Stimulated activated effector memory CD8-positive, alpha-beta T cell treated with anti-CD3 and anti-CD28 coated beads, Interleukin-12 subunit alpha, Interleukin-12 subunit beta, amount 100 ng/mL, for 72 hours (primary cell): ENCODE results near the gene ABRACL.
A peak's percentile ranks its signal among the peaks of the same experiment; 100 is the strongest.
"Not testable (repeated sequence)": the region's sequence is repeated elsewhere in the genome, so short reads cannot be mapped to it uniquely, and the experiment has no call there.

Source experiments
- ATAC-seq: fragments of 150-1000 bp; cut with Tn5 transposase; 2 replicates; pipeline ENCODE4 v1.10.0; 2021
- DNase-seq, 2 donors: peaks; one replicate each; pipeline ENCODE4 v3.0.0; 2021 to 2022; ENCODE audit warnings: low spot score in 2 of 2
- H3K27ac Mint-ChIP-seq: one replicate; pipeline ENCODE4 v1.8.0; 2022; ENCODE audit warnings: mild to moderate bottlenecking, mixed read lengths
- H3K36me3 Mint-ChIP-seq: one replicate; pipeline ENCODE4 v1.8.0; 2022; ENCODE audit warnings: mild to moderate bottlenecking, mixed read lengths
- H3K4me1 Mint-ChIP-seq: one replicate; pipeline ENCODE4 v1.8.0; 2022; ENCODE audit warnings: mixed read lengths
- H3K4me3 Mint-ChIP-seq: one replicate; pipeline ENCODE4 v1.8.0; 2022; ENCODE audit warnings: mild to moderate bottlenecking, mixed read lengths
- H3K9me3 Mint-ChIP-seq: one replicate; pipeline ENCODE4 v1.8.0; 2022; ENCODE audit warnings: mixed read lengths

The ABRACL gene

DNA sequence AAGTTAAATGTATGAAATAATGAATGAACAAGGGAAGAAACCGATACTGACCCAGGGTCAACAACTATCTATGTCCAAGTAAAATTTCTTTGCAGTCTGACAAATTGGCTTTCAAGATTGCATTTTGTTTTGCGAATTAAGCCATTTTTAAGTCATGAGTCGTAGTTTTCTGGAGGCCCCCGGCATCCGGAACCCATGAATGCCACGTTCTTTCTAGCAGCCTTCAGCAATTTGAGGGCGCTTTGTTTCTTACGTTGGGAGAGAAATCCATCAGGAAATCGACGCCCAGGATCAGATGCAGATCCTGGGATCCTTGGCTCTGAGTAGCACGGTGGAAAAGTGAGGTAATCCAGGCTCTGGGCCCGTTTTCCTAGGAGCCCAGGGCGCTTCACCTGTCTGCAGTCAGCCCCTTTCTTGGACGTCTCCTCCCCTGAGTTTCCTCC, 309 bp upstream of the ABRACL start:
- no peak for DNase-seq

DNA sequence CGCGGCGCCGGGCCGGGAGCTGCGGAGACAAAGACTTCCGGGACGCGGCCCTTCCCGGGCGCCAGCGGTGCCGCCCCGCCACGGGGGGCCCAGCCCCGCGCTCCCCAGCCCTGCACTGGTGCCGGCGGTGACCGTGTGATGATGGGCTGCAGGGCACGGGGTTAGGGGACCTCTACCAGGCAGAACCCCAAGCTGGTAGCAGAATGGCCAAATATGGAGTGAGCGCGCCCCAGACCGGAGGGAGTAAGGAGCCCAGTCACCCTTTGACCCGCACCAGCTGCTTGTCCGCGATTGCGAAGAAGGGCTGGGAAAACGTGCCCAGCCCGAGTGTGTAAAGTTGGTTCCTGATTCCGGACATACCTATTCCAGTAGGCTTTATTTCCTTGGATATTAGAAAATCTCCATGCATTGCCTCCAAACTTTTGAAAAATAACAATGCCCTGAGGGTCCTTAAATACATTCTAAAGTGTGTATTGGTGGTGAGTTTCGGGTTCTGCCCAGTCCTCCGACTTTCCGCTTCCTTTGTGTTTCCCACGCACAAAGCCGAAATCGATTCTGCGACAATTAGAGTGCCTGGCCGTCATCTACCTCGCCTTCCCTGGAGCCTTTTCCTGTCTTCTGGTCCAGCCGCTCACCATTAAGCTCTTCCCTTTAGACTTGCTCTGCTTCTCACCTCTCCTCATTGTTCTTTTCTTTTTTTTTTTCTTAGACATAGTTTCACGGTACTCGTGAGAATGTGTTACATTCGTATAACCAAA, 1.1 kb downstream of the ABRACL start:
- Mint-ChIP-seq H3K36me3 (peaks cover 25% of the 10 kb centered on the region), H3K4me3 (no peak overlapping the region), H3K27ac (no peak overlapping the region), H3K9me3 (no peaks in the 10 kb centered on the region), H3K4me1 (peaks cover 33% of the 10 kb centered on the region)
- DNase-seq (peak; percentile 29 to 72), ATAC-seq (no peak)

More for the DNA sequence above, 309 bp upstream of the ABRACL start:
- H3K27ac Mint-ChIP-seq: no peak overlapping the region
- H3K9me3 Mint-ChIP-seq: no peaks in the 10 kb centered on the region
- peaks cover 25% of the 10 kb centered on the region for H3K4me1 Mint-ChIP-seq
- H3K4me3 Mint-ChIP-seq: no peak overlapping the region
- ATAC-seq: peak; percentile 2
- H3K36me3 Mint-ChIP-seq: peaks cover 12% of the 10 kb centered on the region

DNA sequence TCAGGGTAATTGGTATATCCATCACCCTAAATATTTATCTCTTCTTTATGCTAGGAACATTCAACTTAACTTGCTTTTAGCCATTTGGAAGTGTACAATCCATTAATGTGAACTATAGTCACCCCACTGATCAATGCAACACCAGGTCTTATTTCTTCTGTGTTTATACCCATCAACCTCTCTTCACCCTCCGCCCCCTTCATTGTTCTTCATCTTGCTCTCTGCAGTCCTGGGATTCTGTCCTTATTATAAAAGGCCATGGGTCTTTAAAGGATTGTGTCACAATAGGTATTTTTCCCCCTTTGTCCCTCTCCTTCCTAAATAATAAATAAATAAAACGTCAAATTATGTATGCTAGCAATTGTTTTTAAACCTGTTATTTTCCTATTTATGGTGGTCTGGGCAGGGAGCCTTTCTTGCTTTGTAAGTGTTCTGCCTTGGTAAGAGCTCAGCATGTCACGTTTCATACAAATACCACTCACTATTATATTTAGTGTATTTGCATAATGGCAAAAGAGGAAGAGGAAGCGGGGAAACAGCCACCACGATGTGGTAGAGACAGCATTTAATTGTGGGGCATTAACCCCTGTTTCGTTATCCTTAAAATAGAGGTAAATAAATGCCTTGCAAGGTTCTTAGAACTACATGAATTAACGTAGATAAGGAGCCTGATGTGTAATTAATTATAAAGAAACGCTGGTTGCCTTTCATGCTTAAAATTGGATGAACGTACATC, 1.9 kb downstream of the ABRACL start:
- no peak overlapping the region for H3K4me3 Mint-ChIP-seq
- ATAC-seq (no peak), DNase-seq (no peak)
- H3K27ac Mint-ChIP-seq: no peak overlapping the region
- H3K4me1 Mint-ChIP-seq: peaks cover 33% of the 10 kb centered on the region
- H3K9me3 Mint-ChIP-seq: no peaks in the 10 kb centered on the region
- H3K36me3 Mint-ChIP-seq: peaks cover 32% of the 10 kb centered on the region

DNA sequence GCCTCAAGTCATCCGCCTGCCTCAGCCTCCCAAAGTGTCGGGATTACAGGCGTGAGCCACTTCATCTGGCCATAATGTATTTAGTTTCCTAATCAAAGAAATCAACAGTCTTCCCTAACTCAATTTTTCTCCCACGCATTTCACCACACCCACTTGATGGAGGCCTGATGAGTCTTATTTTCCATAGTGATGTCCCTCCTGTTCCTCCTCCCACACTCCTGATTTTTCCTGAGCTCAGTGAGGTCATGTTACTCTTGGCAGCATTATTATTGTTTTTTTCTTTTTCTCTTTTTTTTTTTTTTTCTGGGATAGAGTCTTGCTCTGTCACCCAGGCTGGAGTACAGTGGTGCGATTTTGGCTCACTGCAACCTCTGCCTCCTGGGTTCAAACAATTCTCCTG, 8.9 kb downstream of the ABRACL start:
- Mint-ChIP-seq H3K9me3 (no peaks in the 10 kb centered on the region), H3K4me1 (peaks cover 26% of the 10 kb centered on the region), H3K27ac (peak overlapping the region; percentile 78), H3K36me3 (peaks cover 83% of the 10 kb centered on the region), H3K4me3 (no peak overlapping the region)
- DNase-seq: no peak
- no peak for ATAC-seq

DNA sequence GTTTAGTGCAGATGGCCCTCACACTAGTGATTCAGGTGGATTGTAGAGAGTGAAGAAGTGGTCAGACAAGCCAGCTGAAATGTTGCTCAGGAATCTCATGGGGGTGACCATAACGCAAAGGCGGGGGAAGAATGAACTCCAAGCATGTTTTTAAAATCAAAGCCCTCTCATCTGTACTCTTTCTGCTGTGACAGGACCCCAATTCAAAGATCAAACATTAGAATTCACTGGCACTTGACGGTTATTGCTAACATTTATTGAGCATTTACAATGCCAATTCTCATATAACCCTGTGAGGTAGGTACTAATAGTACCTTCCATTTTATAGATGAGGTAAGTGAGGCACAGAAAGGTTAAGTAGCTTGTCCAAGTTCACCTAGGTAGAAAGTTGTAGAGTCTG, 15.7 kb downstream of the ABRACL start:
- Mint-ChIP-seq H3K36me3 (peaks cover 43% of the 10 kb centered on the region), H3K4me1 (no peaks in the 10 kb centered on the region), H3K27ac (no peak overlapping the region), H3K9me3 (no peaks in the 10 kb centered on the region), H3K4me3 (no peak overlapping the region)
- ATAC-seq: no peak
- no peak for DNase-seq

DNA sequence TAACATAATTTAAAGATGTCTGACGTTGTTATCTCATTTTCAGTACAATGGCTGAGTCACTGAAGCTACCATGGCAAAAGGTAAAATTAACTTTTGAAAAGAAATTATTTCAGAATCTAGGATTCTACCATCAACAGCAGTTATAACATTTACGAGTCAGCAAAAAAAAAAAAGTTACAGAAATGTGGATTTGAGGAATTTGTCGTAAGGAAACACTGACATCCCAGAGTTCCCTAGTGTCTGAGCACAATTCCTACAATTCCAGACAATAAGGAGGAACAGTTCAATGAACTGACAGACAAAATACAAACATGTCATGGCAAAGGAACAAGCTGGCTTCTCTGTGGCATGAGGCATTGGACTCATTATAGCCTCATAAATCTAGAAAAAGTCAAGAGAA, 19.1 kb downstream of the ABRACL start:
- DNase-seq: no peak
- H3K27ac Mint-ChIP-seq: no peak overlapping the region

DNA sequence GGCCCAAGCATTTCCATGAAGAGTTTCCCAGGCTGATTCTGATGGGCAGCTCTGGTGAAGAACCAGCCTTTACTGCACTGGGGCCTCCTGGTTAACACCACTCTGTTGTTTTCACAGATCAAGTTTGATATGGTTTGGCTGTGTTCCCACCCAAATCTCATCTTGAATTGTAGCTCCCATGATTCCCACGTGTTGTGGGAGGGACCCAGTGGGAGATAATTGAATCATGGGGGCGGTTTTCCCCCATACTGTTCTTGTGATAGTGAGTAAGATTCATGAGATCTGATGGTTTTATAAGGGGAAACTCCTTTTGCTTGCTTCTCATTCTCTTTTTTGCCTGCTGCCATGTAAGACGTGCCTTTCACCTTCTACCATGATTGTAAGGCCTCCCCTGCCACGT, 20.4 kb downstream of the ABRACL start:
- H3K36me3 Mint-ChIP-seq, DNase-seq, H3K9me3 Mint-ChIP-seq, ATAC-seq, H3K27ac Mint-ChIP-seq, H3K4me1 Mint-ChIP-seq, H3K4me3 Mint-ChIP-seq: not testable (repeated sequence)

More for the DNA sequence above, 19.1 kb downstream of the ABRACL start:
- H3K4me3 Mint-ChIP-seq: no peak overlapping the region
- ATAC-seq: no peak
- H3K4me1 Mint-ChIP-seq: no peaks in the 10 kb centered on the region
- peaks cover 19% of the 10 kb centered on the region for H3K36me3 Mint-ChIP-seq
- no peaks in the 10 kb centered on the region for H3K9me3 Mint-ChIP-seq

DNA sequence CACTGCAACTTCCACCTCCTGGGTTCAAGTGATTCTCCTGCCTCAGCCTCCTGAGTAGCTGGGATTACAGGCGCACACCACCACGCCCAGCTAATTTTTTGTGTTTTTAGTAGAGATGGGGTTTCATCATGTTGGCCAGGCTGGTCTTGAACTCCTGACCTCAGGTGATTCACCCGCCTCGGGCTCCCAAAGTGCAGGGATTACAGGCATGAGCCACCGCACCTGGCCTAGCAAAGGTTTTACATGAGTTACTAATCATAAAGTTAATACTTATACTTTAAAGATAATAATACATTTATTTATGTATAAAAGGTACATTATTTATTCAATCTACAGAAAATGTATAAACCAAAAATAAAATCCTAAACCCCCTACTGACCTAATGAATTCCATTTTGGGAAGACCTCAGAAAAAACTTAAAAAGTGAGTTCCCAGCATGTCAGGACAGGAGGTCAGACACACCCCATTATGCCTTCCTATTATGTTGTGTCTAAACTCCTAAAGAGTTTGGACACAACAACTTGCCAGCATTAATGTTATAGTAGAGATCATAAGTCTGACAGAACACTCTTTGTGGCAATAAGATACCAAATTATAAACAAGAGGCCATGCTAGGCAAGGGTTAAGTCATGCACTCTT, 21.7 kb downstream of the ABRACL start:
- not testable (repeated sequence) for H3K36me3 Mint-ChIP-seq, ATAC-seq

DNA sequence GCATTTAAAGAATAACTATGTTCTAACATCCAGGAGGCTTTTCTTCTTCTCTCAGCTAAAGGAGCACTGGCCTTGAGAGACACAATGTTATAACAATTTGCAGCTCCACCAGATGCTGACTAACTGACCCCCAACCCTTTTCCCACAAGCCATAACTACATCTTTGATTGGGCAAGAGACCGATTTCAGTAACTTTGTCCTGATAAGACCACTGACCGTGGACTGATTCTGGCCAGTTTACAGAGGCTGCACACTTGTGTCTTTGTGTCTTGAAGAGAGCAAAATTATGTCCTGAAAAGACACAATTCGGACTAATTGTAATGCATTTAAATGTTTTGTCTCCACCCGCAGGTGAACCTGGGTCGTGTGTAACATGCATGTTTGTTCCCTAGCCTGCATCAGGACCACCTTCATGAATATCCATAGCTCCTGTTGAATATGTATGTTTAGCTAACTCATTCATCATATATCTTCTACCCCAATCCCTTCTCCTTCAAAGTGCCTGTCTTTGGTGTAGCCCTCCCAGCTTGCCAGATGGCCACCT, 22.3 kb downstream of the ABRACL start:
- no peak for DNase-seq
- no peaks in the 10 kb centered on the region for H3K36me3 Mint-ChIP-seq

More for the DNA sequence above, 21.7 kb downstream of the ABRACL start:
- not testable (repeated sequence) for H3K4me3 Mint-ChIP-seq, H3K27ac Mint-ChIP-seq, H3K9me3 Mint-ChIP-seq, DNase-seq, H3K4me1 Mint-ChIP-seq

DNA sequence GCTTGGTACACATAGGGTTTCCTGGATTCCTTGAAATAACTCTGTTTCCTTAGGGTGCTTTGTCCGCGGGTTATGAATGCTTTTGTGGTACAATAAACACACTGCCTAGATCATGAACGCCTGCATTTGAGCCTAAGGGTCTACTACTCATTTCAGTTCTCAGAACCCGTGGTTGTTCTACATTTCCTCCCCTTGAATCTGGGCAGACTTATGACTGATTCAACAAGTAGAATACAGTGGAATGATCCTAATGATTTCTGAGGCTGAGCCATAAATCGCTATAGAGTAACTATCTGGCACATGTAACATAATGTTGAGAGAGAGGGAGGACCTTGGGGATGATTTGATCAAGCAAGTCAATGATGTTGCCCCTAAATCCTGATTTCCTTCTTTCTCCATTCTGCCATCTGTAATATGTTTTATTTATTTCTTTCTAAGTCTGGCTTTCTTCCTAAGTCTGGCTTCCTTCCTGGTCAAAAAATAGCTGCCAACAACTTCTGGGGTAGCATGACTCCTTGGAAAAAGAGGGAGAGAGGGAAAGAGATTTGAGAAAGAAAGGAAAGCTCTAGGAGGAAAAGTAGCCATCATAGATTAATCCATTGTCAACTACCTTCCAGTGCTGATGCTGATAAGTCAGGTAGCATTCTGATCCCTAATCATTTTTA, 23.0 kb downstream of the ABRACL start:
- no peak overlapping the region for H3K4me3 Mint-ChIP-seq
- no peaks in the 10 kb centered on the region for H3K9me3 Mint-ChIP-seq
- ATAC-seq: peak; percentile 40
- H3K4me1 Mint-ChIP-seq: no peaks in the 10 kb centered on the region
- no peak for DNase-seq
- H3K36me3 Mint-ChIP-seq: no peaks in the 10 kb centered on the region
- H3K27ac Mint-ChIP-seq: no peak overlapping the region

More for the DNA sequence above, 22.3 kb downstream of the ABRACL start:
- Mint-ChIP-seq H3K9me3 (no peaks in the 10 kb centered on the region), H3K4me1 (no peaks in the 10 kb centered on the region), H3K27ac (no peak overlapping the region), H3K4me3 (no peak overlapping the region)
- no peak for ATAC-seq

DNA sequence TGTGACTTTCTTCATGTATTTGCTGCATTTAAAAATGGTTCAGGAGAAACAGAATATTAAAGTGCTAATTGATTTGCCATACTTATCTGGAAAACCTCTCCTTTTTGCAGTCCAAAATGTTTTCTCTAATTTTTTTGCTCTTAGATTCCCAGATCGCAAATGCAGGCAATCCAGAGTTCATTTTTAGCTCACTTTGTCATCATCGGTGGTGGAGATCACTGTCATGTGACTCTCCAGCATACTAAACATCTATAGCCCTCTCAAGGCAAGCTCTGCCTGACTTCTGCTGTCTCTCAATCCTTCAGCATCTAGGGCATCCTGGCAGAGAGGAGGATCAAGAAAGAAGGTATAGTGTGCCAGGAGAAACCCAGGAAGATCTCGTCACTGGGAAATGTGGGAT, 24.8 kb downstream of the ABRACL start:
- DNase-seq: no peak

DNA sequence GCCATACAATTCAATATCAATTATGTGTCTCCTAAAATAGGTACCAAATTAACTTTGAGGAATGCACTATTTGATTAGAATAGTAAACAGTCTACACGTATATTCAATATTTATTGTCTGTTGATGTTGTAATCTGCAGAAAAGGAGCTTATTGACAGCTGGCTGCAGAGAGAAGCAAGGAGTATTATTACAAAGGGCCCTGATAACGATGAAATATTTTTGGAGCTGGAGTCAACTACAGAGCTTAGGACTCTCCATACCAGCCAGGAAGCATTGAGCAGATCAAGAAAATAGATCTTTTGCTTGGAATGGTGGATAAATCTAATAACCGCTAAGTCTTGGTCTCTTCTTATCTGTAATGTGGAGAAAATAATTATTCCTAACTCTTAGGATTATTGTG, 25.5 kb downstream of the ABRACL start:
- DNase-seq: no peak
- H3K4me3 Mint-ChIP-seq: no peak overlapping the region
- no peaks in the 10 kb centered on the region for H3K4me1 Mint-ChIP-seq
- H3K9me3 Mint-ChIP-seq: no peaks in the 10 kb centered on the region
- ATAC-seq: no peak
- no peak overlapping the region for H3K27ac Mint-ChIP-seq
- no peaks in the 10 kb centered on the region for H3K36me3 Mint-ChIP-seq

More for the DNA sequence above, 24.8 kb downstream of the ABRACL start:
- Mint-ChIP-seq H3K9me3 (no peaks in the 10 kb centered on the region), H3K4me1 (no peaks in the 10 kb centered on the region), H3K36me3 (no peaks in the 10 kb centered on the region), H3K4me3 (no peak overlapping the region), H3K27ac (no peak overlapping the region)
- no peak for ATAC-seq

DNA sequence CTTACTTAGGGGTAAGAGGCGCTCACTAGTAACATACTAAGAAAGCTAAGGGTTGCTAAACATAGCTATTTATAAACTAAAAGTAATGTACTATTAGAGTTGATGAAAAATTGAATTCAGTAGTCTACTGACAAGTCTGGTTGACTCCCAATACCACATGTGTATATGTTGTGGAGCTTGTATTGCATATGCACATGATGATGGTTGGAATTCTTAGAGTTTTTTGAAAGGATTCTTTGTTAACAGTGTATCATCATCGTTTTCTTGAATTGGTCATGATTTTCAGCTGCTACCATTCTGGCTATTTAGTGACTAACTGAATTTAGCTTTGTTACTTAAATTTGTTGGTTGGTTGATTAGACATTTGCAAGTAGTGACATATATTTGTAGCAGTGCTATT, 27.2 kb downstream of the ABRACL start:
- Mint-ChIP-seq H3K9me3 (no peaks in the 10 kb centered on the region), H3K4me1 (peaks cover 5% of the 10 kb centered on the region), H3K36me3 (no peaks in the 10 kb centered on the region), H3K27ac (no peak overlapping the region), H3K4me3 (no peak overlapping the region)
- ATAC-seq: no peak
- no peak for DNase-seq

DNA sequence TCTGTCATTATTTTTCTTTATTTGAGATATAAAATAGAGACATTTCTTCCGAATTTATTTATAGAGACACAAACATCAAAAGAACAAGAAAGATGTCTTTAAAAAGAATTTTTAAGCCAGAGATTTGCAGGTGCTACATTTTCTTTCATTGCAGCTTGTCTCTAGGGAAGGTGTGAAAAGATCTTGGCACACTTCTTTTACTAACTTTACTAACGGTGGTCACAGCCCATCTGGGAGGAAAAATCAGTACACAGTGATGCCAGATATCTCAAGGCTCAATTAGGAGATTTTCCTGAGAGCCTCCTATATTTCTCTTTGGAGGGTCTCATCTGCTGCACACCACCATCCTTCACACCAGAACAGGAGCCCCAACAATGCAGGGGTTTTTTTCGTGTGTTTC, 29.5 kb downstream of the ABRACL start:
- Mint-ChIP-seq H3K9me3 (no peaks in the 10 kb centered on the region), H3K36me3 (no peaks in the 10 kb centered on the region), H3K4me1 (peaks cover 5% of the 10 kb centered on the region), H3K4me3 (no peak overlapping the region), H3K27ac (no peak overlapping the region)
- no peak for DNase-seq
- ATAC-seq: no peak

DNA sequence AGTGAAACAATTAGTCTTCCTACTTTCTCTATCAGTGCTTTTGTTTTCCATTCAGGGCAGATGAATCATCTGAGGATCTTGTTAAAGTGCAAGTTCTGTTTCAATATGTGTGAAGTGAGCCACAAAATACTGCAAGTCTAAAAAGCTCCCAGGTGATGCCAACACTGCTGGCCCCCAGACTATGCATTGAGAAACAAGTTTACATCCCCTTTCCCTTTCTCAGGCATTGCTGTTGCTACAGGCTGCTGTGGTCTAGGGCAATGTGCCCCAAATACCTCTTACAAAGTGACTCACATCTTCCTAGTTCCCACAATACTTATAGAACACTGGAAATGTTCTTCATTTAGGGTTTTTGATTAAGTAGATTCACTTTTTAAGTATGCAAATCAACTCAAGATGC, 31.8 kb downstream of the ABRACL start:
- no peak overlapping the region for H3K4me3 Mint-ChIP-seq
- H3K4me1 Mint-ChIP-seq: peaks cover 5% of the 10 kb centered on the region
- DNase-seq (no peak), ATAC-seq (peak; percentile 44)
- H3K9me3 Mint-ChIP-seq: no peaks in the 10 kb centered on the region
- no peak overlapping the region for H3K27ac Mint-ChIP-seq
- H3K36me3 Mint-ChIP-seq: no peaks in the 10 kb centered on the region
